Measurements from ENCODE around the gene HLA-DQB1.
A peak's percentile ranks its signal among the peaks of the same experiment; 100 is the strongest.

The HLA-DQB1 gene

DNA sequence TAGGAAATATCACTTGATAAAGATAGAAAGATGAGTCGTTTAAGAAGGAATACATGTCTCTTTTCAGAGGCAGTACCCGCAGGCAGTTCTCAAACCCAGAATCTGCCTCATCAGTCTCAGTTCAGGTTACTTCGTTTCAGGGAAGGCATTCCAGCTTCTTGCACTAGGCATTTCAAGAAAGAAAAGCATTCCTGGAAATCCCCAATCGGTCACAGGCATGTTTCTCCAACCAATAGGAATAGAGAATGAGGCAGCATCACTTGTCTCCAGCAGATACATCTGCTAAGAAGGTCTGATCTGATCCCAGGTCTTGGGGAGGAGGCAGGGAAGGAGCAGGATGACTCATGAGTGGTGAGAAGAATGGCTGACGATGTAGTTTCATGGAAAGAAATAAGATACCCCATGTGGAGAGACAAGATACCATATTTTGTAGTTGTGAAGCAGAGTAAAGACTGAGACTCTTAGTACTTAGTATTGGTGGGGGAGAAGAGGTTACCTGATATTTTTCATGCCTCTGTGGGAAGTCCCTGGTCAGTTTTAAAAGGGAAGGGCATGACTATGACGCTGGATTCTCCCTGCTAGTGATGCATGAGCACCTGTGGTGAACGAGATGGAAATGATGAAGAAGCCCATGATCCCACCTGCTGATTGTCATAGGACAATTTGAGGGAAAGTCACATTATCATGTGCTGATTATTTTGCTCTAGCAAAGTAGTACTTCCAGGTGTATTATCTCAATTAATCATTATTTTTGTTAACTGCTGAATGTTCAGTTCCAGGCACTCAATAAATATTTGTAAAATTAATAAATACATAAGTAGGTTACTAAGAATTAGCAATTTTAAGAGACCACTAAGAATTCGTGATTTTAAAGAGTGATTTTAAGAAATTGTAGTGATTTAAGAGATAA lies 56.5 kb downstream of the HLA-DQB1 start:
- Histone ChIP-seq H3K79me2 (ENCODE audit: low read length) (no peaks in the 10 kb centered on the region), H3K9me3 (replicated peaks; ENCODE audit: insufficient read depth, low read length) (no peaks in the 10 kb centered on the region), H3K9ac (ENCODE audit: low read length) (peak overlapping the region; percentile 69), H3K4me2 (ENCODE audit: low read depth, low read length) (peak overlapping the region; percentile 54), H4K20me1 (ENCODE audit: insufficient read depth, low read length) (no peaks in the 10 kb centered on the region), H3K9me2 (replicated peaks; ENCODE audit: insufficient read depth, low read length) (no peaks in the 10 kb centered on the region), H3K27ac (ENCODE audit: low read length) (peak overlapping the region; percentile 93), H3K4me1 (ENCODE audit: low read length) (peaks cover 5% of the 10 kb centered on the region), H3K4me3 (ENCODE audit: low read length) (peak overlapping the region; percentile 38), H2AFZ (ENCODE audit: low read length) (peak overlapping the region; percentile 30), H3K36me3 (replicated peaks; ENCODE audit: insufficient read depth, low read length) (no peaks in the 10 kb centered on the region), H3K27me3 (replicated peaks; ENCODE audit: insufficient read depth, low read length) (no peaks in the 10 kb centered on the region), H3F3A (ENCODE audit: insufficient read depth, low read length) (no peaks in the 10 kb centered on the region)
- DNase-seq, result peak; percentile 91
- TF ChIP-seq EZH2 (optimal IDR thresholded peaks at IDR 0.05; ENCODE audit: low read depth, low read length) (no peak), EZH2phosphoT487 (IDR thresholded peaks at IDR 0.05; ENCODE audit: low read length) (no peak)
- TF ChIP-seq, protein P1, sequence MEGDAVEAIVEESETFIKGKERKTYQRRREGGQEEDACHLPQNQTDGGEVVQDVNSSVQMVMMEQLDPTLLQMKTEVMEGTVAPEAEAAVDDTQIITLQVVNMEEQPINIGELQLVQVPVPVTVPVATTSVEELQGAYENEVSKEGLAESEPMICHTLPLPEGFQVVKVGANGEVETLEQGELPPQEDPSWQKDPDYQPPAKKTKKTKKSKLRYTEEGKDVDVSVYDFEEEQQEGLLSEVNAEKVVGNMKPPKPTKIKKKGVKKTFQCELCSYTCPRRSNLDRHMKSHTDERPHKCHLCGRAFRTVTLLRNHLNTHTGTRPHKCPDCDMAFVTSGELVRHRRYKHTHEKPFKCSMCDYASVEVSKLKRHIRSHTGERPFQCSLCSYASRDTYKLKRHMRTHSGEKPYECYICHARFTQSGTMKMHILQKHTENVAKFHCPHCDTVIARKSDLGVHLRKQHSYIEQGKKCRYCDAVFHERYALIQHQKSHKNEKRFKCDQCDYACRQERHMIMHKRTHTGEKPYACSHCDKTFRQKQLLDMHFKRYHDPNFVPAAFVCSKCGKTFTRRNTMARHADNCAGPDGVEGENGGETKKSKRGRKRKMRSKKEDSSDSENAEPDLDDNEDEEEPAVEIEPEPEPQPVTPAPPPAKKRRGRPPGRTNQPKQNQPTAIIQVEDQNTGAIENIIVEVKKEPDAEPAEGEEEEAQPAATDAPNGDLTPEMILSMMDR (IDR thresholded peaks at IDR 0.05; ENCODE audit: low read length), result no peak

Data from MM.1S (cell line).